T47D (cell line): ENCODE results near the gene TM4SF4.

Experiments
- DNase-seq, 2 experiments: peaks; one replicate each; pipeline versions ENCODE4 v3.0.0 to v3.0.0-alpha.2; 2011 to 2012; ENCODE audit warnings: low read depth in 1 of 2, low spot score in 1 of 2
- JUND ChIP-seq: IDR thresholded peaks from 2 replicates; pipeline ENCODE4 v1.6.1; 2012; ENCODE audit warnings: low read depth
- in situ Hi-C: cut with HindIII; loops from 2 replicates; pipeline ENCODE4 v1.10.0; 2016; ENCODE audit warnings: low sequenced_read_pairs, low pct_unique_long_range_greater_than_20kb

TM4SF4 gene

GRCh38 chr3:149474250-149474817 is at the start of gene TM4SF4:
Gene TM4SF4 (plus strand): TSS chr3:149474697. CDS start chr3:149474878, 181 bp downstream.
- in situ Hi-C loops: no loop called here
- TF ChIP-seq JUND: no peak
- no peak for DNase-seq

- in situ Hi-C loops: no loop called here
- no peak for TF ChIP-seq JUND
- DNase-seq: no peak
Observed at GRCh38 chr3:149424918-149425317, 49.6 kb upstream of the TM4SF4 start.

GRCh38 chr3:149426325-149426724 is 48.2 kb upstream of the TM4SF4 start:
- TF ChIP-seq JUND: no peak
- DNase-seq: no peak
- in situ Hi-C loops: no loop called here

GRCh38 chr3:149428087-149428486 is 46.4 kb upstream of the TM4SF4 start:
- TF ChIP-seq JUND: no peak
- in situ Hi-C loops: no loop called here
- DNase-seq: no peak

- DNase-seq: no peak
- no peak for TF ChIP-seq JUND
- in situ Hi-C loops: no loop called here
Observed at GRCh38 chr3:149430216-149430615, 44.3 kb upstream of the TM4SF4 start.

GRCh38 chr3:149432149-149432548 is 42.3 kb upstream of the TM4SF4 start:
- no peak for TF ChIP-seq JUND
- DNase-seq: no peak
- in situ Hi-C loops: no loop called here

GRCh38 chr3:149435996-149436885 is 38.3 kb upstream of the TM4SF4 start:
- in situ Hi-C loops: no loop called here
- DNase-seq: no peak

GRCh38 chr3:149437286-149437685 is 37.2 kb upstream of the TM4SF4 start:
- no peak for TF ChIP-seq JUND
- DNase-seq: no peak
- in situ Hi-C loops: no loop called here

More at GRCh38 chr3:149435996-149436885, 38.3 kb upstream of the TM4SF4 start:
- TF ChIP-seq JUND: no peak

- DNase-seq: no peak
- in situ Hi-C loops: no loop called here
- no peak for TF ChIP-seq JUND
Observed at GRCh38 chr3:149437710-149438109, 36.8 kb upstream of the TM4SF4 start.

- no peak for DNase-seq
- in situ Hi-C loops: no loop called here
- no peak for TF ChIP-seq JUND
Observed at GRCh38 chr3:149438981-149439380, 35.5 kb upstream of the TM4SF4 start.

GRCh38 chr3:149441642-149442041 is 32.9 kb upstream of the TM4SF4 start:
- TF ChIP-seq JUND: no peak
- in situ Hi-C loops: no loop called here
- DNase-seq: no peak

GRCh38 chr3:149442043-149442442 is 32.5 kb upstream of the TM4SF4 start:
- in situ Hi-C loops: no loop called here

GRCh38 chr3:149442851-149443544 is 31.5 kb upstream of the TM4SF4 start:
- in situ Hi-C loops: no loop called here
- TF ChIP-seq JUND: no peak

More at GRCh38 chr3:149442043-149442442, 32.5 kb upstream of the TM4SF4 start:
- no peak for DNase-seq
- TF ChIP-seq JUND: no peak

More at GRCh38 chr3:149442851-149443544, 31.5 kb upstream of the TM4SF4 start:
- DNase-seq: no peak
